ENCODE data around the gene HOXA5. TPM values are rescaled to one million over a fixed set of nuclear protein-coding genes. Genes with fewer than 3 reads are reported as not detected.
A peak's percentile ranks its signal among the peaks of the same experiment; 100 is the strongest.

Gene HOXA5
- total RNA-seq, 1 donor from 2014 or later = 16.0 TPM

DNA sequence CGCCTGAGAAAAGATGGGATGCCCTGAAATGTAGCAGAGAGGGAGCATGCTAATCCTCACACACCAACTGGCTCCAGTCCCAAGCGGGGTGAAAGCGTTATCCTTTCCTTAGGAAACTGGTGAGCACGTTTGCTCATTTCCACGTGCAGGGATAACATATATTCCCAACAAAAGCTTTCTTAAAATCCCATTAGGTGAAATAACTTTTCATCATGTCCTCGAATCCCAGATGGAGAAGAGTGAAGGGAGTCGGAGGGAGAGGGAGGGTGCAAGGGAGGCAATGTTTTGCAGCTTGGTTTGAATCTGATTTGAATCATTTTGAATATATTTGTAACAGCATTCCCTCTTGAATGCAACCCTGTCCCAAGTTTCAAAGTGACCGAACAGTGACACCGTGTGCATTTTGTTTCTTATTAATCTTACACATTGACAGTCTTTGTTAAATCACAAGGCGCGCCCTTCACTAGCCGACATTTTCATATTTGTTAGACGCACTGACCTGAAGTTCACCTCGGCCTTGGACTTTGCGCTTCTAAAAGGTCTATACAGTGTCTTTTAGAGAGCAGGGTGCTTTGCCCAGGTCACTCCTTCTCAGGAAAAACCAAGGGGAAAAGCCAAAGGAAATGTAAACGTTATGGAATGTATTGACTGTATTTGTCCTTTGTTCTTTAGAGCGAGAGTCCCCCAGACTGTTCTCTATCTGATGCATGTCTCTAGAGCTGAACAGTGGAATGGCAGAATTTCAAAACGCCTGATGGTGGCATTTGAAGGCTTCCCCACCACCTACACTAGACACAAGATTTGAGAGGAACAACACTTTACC lies 9.9 kb downstream of the HOXA5 start:
- no peaks in the 10 kb centered on the region for H3K36me3 ChIP-seq
- DNase-seq (no peak), ATAC-seq (no peak)
- intact Hi-C loops (cut with DNase I) = no loop called here
- H3K27ac ChIP-seq = peak overlapping the region; percentile 69
- TF ChIP-seq, protein P1, sequence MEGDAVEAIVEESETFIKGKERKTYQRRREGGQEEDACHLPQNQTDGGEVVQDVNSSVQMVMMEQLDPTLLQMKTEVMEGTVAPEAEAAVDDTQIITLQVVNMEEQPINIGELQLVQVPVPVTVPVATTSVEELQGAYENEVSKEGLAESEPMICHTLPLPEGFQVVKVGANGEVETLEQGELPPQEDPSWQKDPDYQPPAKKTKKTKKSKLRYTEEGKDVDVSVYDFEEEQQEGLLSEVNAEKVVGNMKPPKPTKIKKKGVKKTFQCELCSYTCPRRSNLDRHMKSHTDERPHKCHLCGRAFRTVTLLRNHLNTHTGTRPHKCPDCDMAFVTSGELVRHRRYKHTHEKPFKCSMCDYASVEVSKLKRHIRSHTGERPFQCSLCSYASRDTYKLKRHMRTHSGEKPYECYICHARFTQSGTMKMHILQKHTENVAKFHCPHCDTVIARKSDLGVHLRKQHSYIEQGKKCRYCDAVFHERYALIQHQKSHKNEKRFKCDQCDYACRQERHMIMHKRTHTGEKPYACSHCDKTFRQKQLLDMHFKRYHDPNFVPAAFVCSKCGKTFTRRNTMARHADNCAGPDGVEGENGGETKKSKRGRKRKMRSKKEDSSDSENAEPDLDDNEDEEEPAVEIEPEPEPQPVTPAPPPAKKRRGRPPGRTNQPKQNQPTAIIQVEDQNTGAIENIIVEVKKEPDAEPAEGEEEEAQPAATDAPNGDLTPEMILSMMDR (IDR thresholded peaks at IDR 0.05) = no peak
- peaks cover 13% of the 10 kb centered on the region for H3K27me3 ChIP-seq
- no peak overlapping the region for H3K4me3 ChIP-seq
- H3K9me3 ChIP-seq = no peaks in the 10 kb centered on the region
- H3K4me1 ChIP-seq = peaks cover 55% of the 10 kb centered on the region

- Histone ChIP-seq H3K27me3 (peaks cover 10% of the 10 kb centered on the region), H3K4me3 (no peak overlapping the region), H3K9me3 (no peaks in the 10 kb centered on the region), H3K27ac (no peak overlapping the region), H3K36me3 (no peaks in the 10 kb centered on the region), H3K4me1 (peaks cover 51% of the 10 kb centered on the region)
- no peak for DNase-seq
- TF ChIP-seq, protein P1 (IDR thresholded peaks at IDR 0.05) = no peak
- ATAC-seq = no peak
- intact Hi-C loops (cut with DNase I) = no loop called here
Measured at GRCh38 chr7:27132978-27133377, 10.5 kb downstream of the HOXA5 start.

DNA sequence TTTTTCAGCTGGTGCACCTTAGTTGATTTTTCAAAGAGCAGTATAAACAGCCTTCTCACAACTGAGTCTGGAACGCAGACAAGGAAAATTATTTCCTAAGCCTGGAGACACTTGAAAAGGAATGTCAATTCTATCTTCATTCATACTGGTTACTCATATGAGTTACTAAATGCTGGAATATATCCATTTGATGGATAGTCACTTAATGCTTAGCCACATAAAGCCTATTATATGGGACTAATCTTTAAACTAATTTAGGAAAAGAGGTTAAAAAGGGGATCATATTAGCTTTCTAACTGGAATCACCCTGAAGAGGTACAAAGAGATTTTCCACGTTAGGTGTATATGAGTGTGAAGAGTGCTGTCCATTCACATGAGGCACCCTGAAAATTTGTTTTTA lies 11.3 kb downstream of the HOXA5 start:
- H3K36me3 ChIP-seq = no peaks in the 10 kb centered on the region
- DNase-seq (no peak), ATAC-seq (no peak)
- intact Hi-C loops (cut with DNase I) = no loop called here
- peaks cover 7% of the 10 kb centered on the region for H3K27me3 ChIP-seq
- no peaks in the 10 kb centered on the region for H3K9me3 ChIP-seq
- H3K4me1 ChIP-seq = peaks cover 56% of the 10 kb centered on the region
- H3K27ac ChIP-seq = no peak overlapping the region
- TF ChIP-seq, protein P1 (IDR thresholded peaks at IDR 0.05) = no peak
- H3K4me3 ChIP-seq = no peak overlapping the region

- Histone ChIP-seq H3K9me3 (no peaks in the 10 kb centered on the region), H3K4me3 (peak overlapping the region; percentile 57), H3K4me1 (peaks cover 54% of the 10 kb centered on the region), H3K36me3 (no peaks in the 10 kb centered on the region), H3K27ac (peak overlapping the region; percentile 83), H3K27me3 (no peaks in the 10 kb centered on the region)
- TF ChIP-seq, protein P1 (IDR thresholded peaks at IDR 0.05) = no peak
- no peak for ATAC-seq
- intact Hi-C loops (cut with DNase I) = no loop called here
- DNase-seq = no peak
Measured at GRCh38 chr7:27131390-27131819, 12.1 kb downstream of the HOXA5 start.

GRCh38 chr7:27130540-27131389 lies 12.7 kb downstream of the HOXA5 start, which contains the start of gene HOXA4:
HOXA4 (minus strand) TSS chr7:27130757; CDS start chr7:27130733, 24 bp downstream.
- H3K36me3 ChIP-seq = no peaks in the 10 kb centered on the region
- H3K27ac ChIP-seq = peak within 1 kb of the TSS; percentile 85
- H3K4me3 ChIP-seq = peak within 1 kb of the TSS; percentile 57
- peak; percentile 98 for ATAC-seq
- no peaks in the 10 kb centered on the region for H3K9me3 ChIP-seq
- H3K27me3 ChIP-seq = no peaks in the 10 kb centered on the region
- DNase-seq = peak; percentile 93
- peaks cover 52% of the 10 kb centered on the region for H3K4me1 ChIP-seq
- intact Hi-C loops (cut with DNase I) = no loop called here
- TF ChIP-seq, protein P1 (IDR thresholded peaks at IDR 0.05) = no peak
